Osteoblast (primary cell): Measurements from ENCODE around the gene SLC38A1. TPM values are rescaled to one million over a fixed set of nuclear protein-coding genes. Genes with fewer than 3 reads are reported as not detected.

Source experiments
- DNase-seq: peaks from one replicate; pipeline ENCODE4 v3.0.0; 2011; ENCODE audit warnings: low spot score, mixed read lengths; ENCODE audit not compliant: insufficient read length; ENCODE audit errors: missing footprints
- H2AFZ ChIP-seq: 2 replicates; pipeline ENCODE4 v1.6.0; 2011; ENCODE audit warnings: mild to moderate bottlenecking, low read length
- H3K27ac ChIP-seq: 2 replicates; pipeline ENCODE4 v1.5.1; 2011; ENCODE audit warnings: mild to moderate bottlenecking, low read depth, low read length, moderate library complexity
- H3K27me3 ChIP-seq: 2 replicates; pipeline ENCODE4 v1.6.0; 2012; ENCODE audit warnings: mild to moderate bottlenecking, control low read depth, inconsistent platforms, low read length, moderate library complexity; ENCODE audit not compliant: insufficient read depth
- H3K36me3 ChIP-seq: 2 replicates; pipeline ENCODE4 v1.5.1; 2011; ENCODE audit warnings: mild to moderate bottlenecking, low read length, control low read depth, moderate library complexity; ENCODE audit not compliant: insufficient read depth
- H3K4me1 ChIP-seq: 2 replicates; pipeline ENCODE4 v1.5.1; 2011; ENCODE audit warnings: mild to moderate bottlenecking, low read length, control low read depth, moderate library complexity; ENCODE audit not compliant: insufficient read depth
- H3K4me2 ChIP-seq: 2 replicates; pipeline ENCODE4 v1.6.0; 2011; ENCODE audit warnings: mild to moderate bottlenecking, low read length; ENCODE audit not compliant: insufficient read depth
- H3K4me3 ChIP-seq: fragments of 200-600 bp; sonication (generic); 3 replicates; pipeline ENCODE4 v1.5.1; 2012; ENCODE audit warnings: mild to moderate bottlenecking, low read length, inconsistent platforms; ENCODE audit not compliant: insufficient read depth
- H3K79me2 ChIP-seq: 2 replicates; pipeline ENCODE4 v1.6.0; 2012; ENCODE audit warnings: mild to moderate bottlenecking, low read length, control low read depth, inconsistent platforms; ENCODE audit not compliant: insufficient read depth
- H3K9me3 ChIP-seq: 2 replicates; pipeline ENCODE4 v1.5.1; 2011; ENCODE audit warnings: low read depth, low read length, control low read depth
- H4K20me1 ChIP-seq: 2 replicates; pipeline ENCODE4 v1.6.0; 2012; ENCODE audit warnings: mild to moderate bottlenecking, low read length, control low read depth; ENCODE audit not compliant: insufficient read depth
- CTCF ChIP-seq: IDR thresholded peaks from 2 replicates; pipeline ENCODE4 v1.5.1; 2011; ENCODE audit warnings: mild to moderate bottlenecking, low read depth, low read length, moderate library complexity; ENCODE audit errors: extremely low read depth
- total RNA-seq: library from RNA; depleted of rRNA; stranded (reverse); fragments of >200 nt; gene quantifications from 2 replicates; pipeline ENCODE4 v1.2.3, GENCODE V29; 2012

The SLC38A1 gene
- total RNA-seq, 1 donor, result 29.7 TPM

GRCh38 chr12:46145881-46146280, 123.0 kb downstream of the SLC38A1 start:
- Histone ChIP-seq H2AFZ (no peak overlapping the region), H3K4me1 (no peaks in the 10 kb centered on the region), H3K36me3 (no peaks in the 10 kb centered on the region), H3K4me2 (no peak overlapping the region), H3K4me3 (no peak overlapping the region), H3K9me3 (no peaks in the 10 kb centered on the region), H3K79me2 (no peaks in the 10 kb centered on the region), H3K27ac (no peak overlapping the region), H4K20me1 (no peaks in the 10 kb centered on the region), H3K27me3 (peaks cover 16% of the 10 kb centered on the region)
- no peak for TF ChIP-seq CTCF
- DNase-seq, result peak; percentile 2

GRCh38 chr12:46144433-46144832, 124.4 kb downstream of the SLC38A1 start:
- peaks cover 20% of the 10 kb centered on the region for H3K27me3 ChIP-seq
- no peak overlapping the region for H2AFZ ChIP-seq
- H3K4me1 ChIP-seq, result no peaks in the 10 kb centered on the region
- H3K4me3 ChIP-seq, result no peak overlapping the region
- no peaks in the 10 kb centered on the region for H3K36me3 ChIP-seq
- no peaks in the 10 kb centered on the region for H4K20me1 ChIP-seq
- H3K27ac ChIP-seq, result no peak overlapping the region
- no peak for TF ChIP-seq CTCF
- no peaks in the 10 kb centered on the region for H3K9me3 ChIP-seq
- H3K79me2 ChIP-seq, result no peaks in the 10 kb centered on the region
- H3K4me2 ChIP-seq, result no peak overlapping the region
- DNase-seq, result no peak

- Histone ChIP-seq H3K27ac (no peak overlapping the region), H4K20me1 (no peaks in the 10 kb centered on the region), H3K79me2 (no peaks in the 10 kb centered on the region), H3K9me3 (no peaks in the 10 kb centered on the region), H3K4me3 (no peak overlapping the region), H3K4me2 (no peak overlapping the region), H3K4me1 (no peaks in the 10 kb centered on the region), H2AFZ (no peak overlapping the region), H3K27me3 (peaks cover 37% of the 10 kb centered on the region), H3K36me3 (no peaks in the 10 kb centered on the region)
- peak; percentile 10 for DNase-seq
- no peak for TF ChIP-seq CTCF
Observed at GRCh38 chr12:46136249-46136648, 132.6 kb downstream of the SLC38A1 start.

GRCh38 chr12:46135750-46136149, 133.1 kb downstream of the SLC38A1 start:
- no peak overlapping the region for H3K4me2 ChIP-seq
- no peak for DNase-seq
- peaks cover 39% of the 10 kb centered on the region for H3K27me3 ChIP-seq
- H3K4me3 ChIP-seq, result no peak overlapping the region
- H3K9me3 ChIP-seq, result no peaks in the 10 kb centered on the region
- H2AFZ ChIP-seq, result no peak overlapping the region
- no peaks in the 10 kb centered on the region for H3K36me3 ChIP-seq
- no peaks in the 10 kb centered on the region for H3K4me1 ChIP-seq
- no peak for TF ChIP-seq CTCF
- H3K27ac ChIP-seq, result no peak overlapping the region
- H3K79me2 ChIP-seq, result no peaks in the 10 kb centered on the region
- no peaks in the 10 kb centered on the region for H4K20me1 ChIP-seq
